ENCODE measurements around the gene ARHGEF2. TPM values are rescaled to one million over a fixed set of nuclear protein-coding genes. Genes with fewer than 3 reads are reported as not detected.

ARHGEF2 gene
- total and polyA plus RNA-seq, 2 donors from 2014 or later, result 32.3 to 99.6 TPM

DNA sequence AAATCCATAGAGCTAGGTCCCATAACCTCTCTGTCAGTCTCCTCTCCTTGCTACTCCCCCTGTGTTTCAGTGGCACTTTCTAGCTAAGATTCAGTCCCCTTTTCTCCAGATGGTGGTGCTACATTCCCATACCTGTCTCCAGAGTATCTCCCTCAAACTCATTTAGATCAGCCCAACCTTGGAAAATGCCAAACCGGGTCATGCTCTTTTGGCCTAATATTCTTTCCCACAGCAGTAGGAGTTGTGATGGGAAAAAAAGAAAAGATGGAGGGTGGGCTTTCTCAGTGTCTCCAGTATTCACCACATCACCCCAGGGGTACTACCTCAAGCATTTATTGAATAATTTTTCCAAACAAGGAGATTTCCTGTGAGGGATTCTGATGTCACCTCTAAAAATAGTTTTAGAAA lies 40.1 kb downstream of the ARHGEF2 start:
- no peaks in the 10 kb centered on the region for H3K36me3 ChIP-seq (ENCODE audit: control insufficient read depth in 2 of 3, insufficient read depth in 3 of 3, low read length in 3 of 3)
- intact Hi-C loops (cut with DNase I), result no loop called here
- peak; percentile 74 for TF ChIP-seq CTCF (IDR thresholded peaks at IDR 0.05; ENCODE audit: borderline replicate concordance, extremely low read depth, insufficient read depth)
- H3K27ac ChIP-seq (ENCODE audit: low read depth in 2 of 2, low read length in 2 of 2), result peak overlapping the region in 1 of 2 donors; percentile 67
- no peak overlapping the region for H3K4me3 ChIP-seq (ENCODE audit: low read length in 3 of 3)
- no peak overlapping the region for H3K9ac ChIP-seq (ENCODE audit: low read length in 3 of 3)
- H3K27me3 ChIP-seq (ENCODE audit: control insufficient read depth, insufficient read depth, low read length), result no peaks in the 10 kb centered on the region
- FAIRE-seq (peak; percentile 21), DNase-seq (peak in 3 of 5 donors; percentile 59 to 89 (median 85))
- H3K9me3 ChIP-seq (ENCODE audit: control insufficient read depth in 2 of 3, insufficient read depth in 1 of 3, low read length in 3 of 3), result no peaks in the 10 kb centered on the region
- peaks cover 3 to 34% (median 24%) of the 10 kb centered on the region in 3 donors for H3K4me1 ChIP-seq (ENCODE audit: control insufficient read depth in 2 of 3, insufficient read depth in 2 of 3, low read depth in 1 of 3, low read length in 3 of 3)

- Histone ChIP-seq H3K4me1 (ENCODE audit: control insufficient read depth in 2 of 3, insufficient read depth in 2 of 3, low read depth in 1 of 3, low read length in 3 of 3) (peaks cover 3 to 24% (median 13%) of the 10 kb centered on the region in 3 donors), H3K9ac (ENCODE audit: low read length in 3 of 3) (peak overlapping the region in 2 of 3 donors; percentile 88 to 96), H3K4me3 (ENCODE audit: low read length in 3 of 3) (peak overlapping the region; percentile 75 to 98 (median 82)), H3K27ac (ENCODE audit: low read depth in 2 of 2, low read length in 2 of 2) (peak overlapping the region; percentile 88 to 96), H3K9me3 (ENCODE audit: control insufficient read depth in 2 of 3, insufficient read depth in 1 of 3, low read length in 3 of 3) (no peaks in the 10 kb centered on the region), H3K27me3 (ENCODE audit: control insufficient read depth, insufficient read depth, low read length) (no peaks in the 10 kb centered on the region), H3K36me3 (ENCODE audit: control insufficient read depth in 2 of 3, insufficient read depth in 3 of 3, low read length in 3 of 3) (peaks cover 2 to 16% (median 3%) of the 10 kb centered on the region in 3 donors)
- TF ChIP-seq CTCF (IDR thresholded peaks at IDR 0.05; ENCODE audit: borderline replicate concordance, extremely low read depth, insufficient read depth), result no peak
- DNase-seq, result peak in 4 of 5 donors; percentile 62 to 86 (median 76)
- intact Hi-C loops (cut with DNase I), result no loop called here
- no peak for FAIRE-seq
Observed at GRCh38 chr1:155934936-155935590, 43.3 kb downstream of the ARHGEF2 start.

GRCh38 chr1:155934097-155934935 lies 44.0 kb downstream of the ARHGEF2 start, which contains the start of gene KHDC4:
Gene KHDC4 (minus strand): TSS chr1:155934413. CDS start chr1:155934373, 40 bp downstream.
- peak; percentile 98 to 100 (median 98) for DNase-seq
- H3K27ac ChIP-seq (ENCODE audit: low read depth in 2 of 2, low read length in 2 of 2), result peak within 1 kb of the TSS; percentile 88 to 96
- H3K4me3 ChIP-seq (ENCODE audit: low read length in 3 of 3), result peak within 1 kb of the TSS; percentile 75 to 98 (median 82)
- no peaks in the 10 kb centered on the region for H3K27me3 ChIP-seq (ENCODE audit: control insufficient read depth, insufficient read depth, low read length)
- TF ChIP-seq CTCF (IDR thresholded peaks at IDR 0.05; ENCODE audit: borderline replicate concordance, extremely low read depth, insufficient read depth), result peak; percentile 1
- peak; percentile 98 for FAIRE-seq
- peaks cover 2 to 21% (median 3%) of the 10 kb centered on the region in 3 donors for H3K36me3 ChIP-seq (ENCODE audit: control insufficient read depth in 2 of 3, insufficient read depth in 3 of 3, low read length in 3 of 3)
- intact Hi-C loops (cut with DNase I), result no loop called here
- peak within 1 kb of the TSS; percentile 64 to 98 (median 88) for H3K9ac ChIP-seq (ENCODE audit: low read length in 3 of 3)
- no peaks in the 10 kb centered on the region for H3K9me3 ChIP-seq (ENCODE audit: control insufficient read depth in 2 of 3, insufficient read depth in 1 of 3, low read length in 3 of 3)
- H3K4me1 ChIP-seq (ENCODE audit: control insufficient read depth in 2 of 3, insufficient read depth in 2 of 3, low read depth in 1 of 3, low read length in 3 of 3), result peaks cover 3 to 21% (median 9%) of the 10 kb centered on the region in 3 donors

All from kidney (tissue), 14 donors.